ENCODE data around the gene CTXND2. TPM values are rescaled to one million over a fixed set of nuclear protein-coding genes. Genes with fewer than 3 reads are reported as not detected.

The CTXND2 gene
- total and polyA plus RNA-seq, 2 of the 8 experiments (the other 6 are each of a cell fraction or from before 2014, with no cell fraction given), result not detected

GRCh38 chr1:150874455-150875196 lies 12.3 kb upstream of the CTXND2 start (continued):
- TF ChIP-seq USF2 (IDR thresholded peaks at IDR 0.05; ENCODE audit: low read length), result no peak
- no peak for TF ChIP-seq FOSL1 (IDR thresholded peaks at IDR 0.05; ENCODE audit: insufficient read depth, low read depth, low read length)
- TF ChIP-seq GTF2F1 (IDR thresholded peaks at IDR 0.05; ENCODE audit: borderline replicate concordance, low read depth, low read length), result no peak
- TF ChIP-seq SP4 (IDR thresholded peaks at IDR 0.05; ENCODE audit: low read length), result no peak
- TF ChIP-seq CREB1 (IDR thresholded peaks at IDR 0.05), result no peak
- TF ChIP-seq ASH2L (IDR thresholded peaks at IDR 0.05; ENCODE audit: low read length), result no peak

Data from H1 (cell line).